GM18508 (cell line): ENCODE measurements around the gene VPS45.
"Not testable (repeated sequence)": the region's sequence is repeated elsewhere in the genome, so short reads cannot be mapped to it uniquely, and the experiment has no call there.

Source experiments
- ATAC-seq: cut with Tn5 transposase; IDR thresholded peaks from one replicate; pipeline ENCODE4 v1.9.1; 2021; ENCODE audit warnings: moderate number of reproducible peaks; ENCODE audit not compliant: insufficient read depth, unreplicated experiment

The VPS45 gene

GRCh38 chr1:150121236-150121862, 53.8 kb downstream of the VPS45 start:
- no peak for ATAC-seq

DNA sequence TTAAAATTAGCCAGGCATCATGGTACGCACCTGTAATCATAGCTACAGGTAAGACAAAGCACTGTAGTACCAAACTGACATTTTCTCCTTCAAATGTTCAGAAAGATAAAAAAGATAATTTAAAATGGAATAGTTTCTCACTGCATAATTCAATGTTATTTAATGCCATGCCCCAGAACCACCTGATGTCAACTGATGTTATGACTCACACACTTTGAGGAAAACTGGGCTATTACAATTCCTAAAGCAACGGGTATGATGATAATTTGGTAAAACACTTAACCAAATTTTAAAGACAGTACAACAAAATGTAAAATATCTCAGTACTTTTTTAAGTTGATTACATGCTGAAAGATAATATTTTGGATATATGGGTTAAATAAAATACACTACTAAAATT, 59.2 kb downstream of the VPS45 start:
- ATAC-seq = no peak

- no peak for ATAC-seq
These were observed 59.9 kb downstream of the VPS45 start for GRCh38 chr1:150127464-150127863.

- no peak for ATAC-seq
These were observed 60.3 kb downstream of the VPS45 start for GRCh38 chr1:150127868-150128267.

DNA sequence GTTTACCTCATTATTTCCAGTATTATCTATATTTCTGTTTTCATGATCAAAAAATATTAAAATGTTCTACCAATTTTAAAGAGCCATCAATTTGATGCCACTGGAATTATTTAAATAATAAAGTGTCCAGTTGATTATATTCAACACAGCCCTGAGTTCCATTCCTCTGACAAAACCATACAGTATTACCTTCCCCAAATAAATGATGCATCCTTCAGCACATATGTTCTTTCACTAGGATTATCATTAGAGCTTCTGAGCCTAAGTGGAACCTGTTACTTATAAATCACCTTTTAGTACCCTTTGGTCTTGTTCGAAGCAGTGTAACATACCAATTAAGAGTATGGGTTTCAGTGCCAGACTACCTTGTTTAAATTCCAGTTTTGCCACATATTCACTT, 64.8 kb downstream of the VPS45 start:
- ATAC-seq = no peak

GRCh38 chr1:150134537-150134936, 67.0 kb downstream of the VPS45 start:
- ATAC-seq = no peak

DNA sequence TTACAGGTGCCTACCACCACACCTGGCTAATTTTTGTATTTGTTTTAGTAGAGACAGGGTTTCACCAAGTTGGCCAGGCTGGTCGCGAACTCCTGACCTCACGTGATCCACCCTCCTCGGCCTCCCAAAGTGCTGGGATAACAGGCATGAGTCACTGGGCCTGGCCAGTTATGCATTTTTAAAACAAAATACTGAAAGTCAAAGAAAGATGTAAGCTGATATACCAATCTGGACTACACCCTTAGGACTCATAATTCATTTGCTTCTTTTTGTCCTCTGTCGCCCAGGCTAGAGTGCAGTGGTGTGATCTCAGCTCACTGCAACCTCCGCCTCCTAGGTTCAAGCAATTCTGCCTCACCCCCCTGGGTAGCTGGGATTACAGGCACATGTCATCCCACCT, 67.8 kb downstream of the VPS45 start:
- ATAC-seq = not testable (repeated sequence)

- ATAC-seq = no peak
These were observed 70.5 kb downstream of the VPS45 start for GRCh38 chr1:150138044-150138443.

DNA sequence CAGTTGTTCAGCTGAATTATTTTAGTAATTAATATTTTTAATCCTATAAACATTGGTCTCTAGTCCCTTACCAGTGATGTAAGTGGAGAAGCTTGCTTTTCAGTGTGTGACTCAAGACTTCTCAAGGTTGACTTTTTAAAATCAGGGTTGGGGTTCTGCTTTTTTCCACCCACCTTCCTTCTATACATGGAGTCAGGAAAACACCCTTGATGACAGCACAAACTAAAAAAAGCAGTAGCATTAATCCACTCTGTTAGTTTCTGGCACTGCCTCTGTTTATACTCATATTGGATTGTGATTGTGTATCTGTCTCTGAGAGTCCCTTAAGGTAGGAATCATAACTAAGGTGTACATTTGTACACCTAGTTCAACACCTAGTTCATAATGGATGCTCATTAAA, 73.9 kb downstream of the VPS45 start:
- no peak for ATAC-seq

GRCh38 chr1:150142083-150142482, 74.5 kb downstream of the VPS45 start:
- no peak for ATAC-seq

GRCh38 chr1:150144606-150145005, 77.0 kb downstream of the VPS45 start:
- ATAC-seq = no peak

DNA sequence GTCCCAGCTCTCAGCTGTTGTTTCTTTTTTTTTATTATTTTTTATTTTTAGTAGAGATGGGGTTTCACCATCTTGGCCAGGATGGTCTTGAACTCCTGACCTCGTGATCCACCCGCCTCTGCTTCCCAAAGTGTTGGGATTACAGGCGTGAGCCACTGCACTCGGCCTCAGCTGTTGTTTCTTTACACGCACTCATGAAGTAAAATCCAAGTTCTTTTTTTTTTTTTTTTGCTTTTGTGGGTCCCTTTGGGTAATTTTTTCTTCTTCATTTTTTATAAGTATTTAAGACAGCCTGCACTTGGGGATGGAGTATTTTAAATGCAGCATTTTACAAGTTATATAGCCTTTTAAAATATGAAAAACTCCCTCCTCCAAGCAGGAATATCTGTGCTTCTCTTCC, 78.4 kb downstream of the VPS45 start:
- ATAC-seq = not testable (repeated sequence)

DNA sequence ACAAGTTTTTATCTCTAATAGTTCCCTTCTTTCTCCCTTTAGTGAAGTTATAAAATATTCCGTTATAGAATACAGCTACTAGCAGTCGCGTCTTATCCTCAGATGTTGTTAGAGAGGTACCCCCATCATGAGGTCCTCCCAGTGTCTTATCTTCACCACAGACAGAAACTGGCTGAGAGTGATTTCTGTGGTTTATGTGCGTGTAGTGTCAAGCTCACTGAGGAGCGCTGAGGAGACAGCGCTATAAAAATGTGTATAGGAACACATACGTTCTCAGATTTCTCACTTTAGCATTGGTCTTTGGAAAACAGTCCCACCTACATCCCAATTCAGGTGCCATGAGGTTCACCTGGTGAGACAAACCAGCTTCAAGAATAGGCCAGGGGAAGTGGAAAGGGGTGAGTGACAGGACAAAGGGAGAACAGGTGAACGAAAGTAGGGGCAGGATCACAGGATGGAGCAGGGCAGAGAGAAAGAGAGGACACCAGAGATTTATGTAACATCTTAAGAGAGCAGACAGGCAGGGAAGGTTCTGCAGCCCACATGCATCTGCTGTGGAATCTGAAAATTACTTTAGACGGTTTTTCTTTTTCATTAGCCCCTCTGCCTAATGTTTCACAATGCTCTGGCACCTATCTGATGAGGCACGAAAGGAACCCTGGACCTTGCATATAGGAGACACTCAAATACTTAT, 79.4 kb downstream of the VPS45 start:
- no peak for ATAC-seq

- ATAC-seq = no peak
These were observed 81.3 kb downstream of the VPS45 start for GRCh38 chr1:150148837-150149270.

GRCh38 chr1:150149271-150150132, 81.9 kb downstream of the VPS45 start, which contains the start of gene PLEKHO1:
Gene PLEKHO1, plus strand, starts transcription at chr1:150149916. Its CDS starts 342 bp downstream, at chr1:150150258.
- ATAC-seq = no peak

- ATAC-seq = no peak
These were observed 82.8 kb downstream of the VPS45 start for GRCh38 chr1:150150133-150151021.

DNA sequence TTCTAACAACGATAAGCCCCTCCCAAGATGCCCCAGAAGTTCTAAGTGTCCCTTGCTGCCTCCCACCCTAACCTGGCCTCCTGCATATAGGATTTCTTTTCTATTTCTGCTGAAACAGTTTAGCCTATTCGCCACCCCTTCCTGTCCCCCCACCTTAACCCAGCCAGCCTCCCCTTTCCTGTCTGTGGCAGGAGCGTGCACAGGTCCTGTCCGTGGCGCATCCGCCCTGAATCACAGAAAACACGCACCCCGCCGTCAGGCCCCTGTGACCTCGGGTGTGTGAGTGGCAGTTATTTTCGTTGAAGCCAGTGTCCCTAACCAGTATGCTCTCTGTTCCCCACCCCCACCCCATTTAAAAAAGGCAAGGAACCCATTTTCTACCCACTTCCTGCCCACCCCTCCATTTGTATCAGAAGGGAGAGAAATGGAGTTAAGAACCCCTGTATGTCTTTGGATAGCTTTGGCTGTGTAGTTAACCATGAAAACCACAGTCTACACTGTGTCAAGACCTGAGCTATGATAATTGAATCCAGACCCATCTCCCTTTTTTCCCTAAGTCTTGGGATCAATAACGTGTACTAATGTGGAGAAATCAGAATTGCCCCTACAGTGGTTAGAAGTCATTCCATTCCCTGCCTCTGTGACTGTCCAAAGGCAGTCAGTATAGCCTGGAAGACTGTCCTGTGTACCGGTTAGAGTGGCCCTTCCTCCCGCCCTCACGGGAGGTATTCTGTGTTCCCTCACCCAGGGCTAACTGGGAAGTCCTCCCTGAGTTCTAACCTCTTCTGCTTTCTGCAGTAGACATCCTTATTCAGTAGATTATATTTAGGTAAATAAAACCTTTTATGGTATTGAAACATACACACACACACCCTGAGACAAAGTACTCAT, 84.0 kb downstream of the VPS45 start:
- no peak for ATAC-seq

DNA sequence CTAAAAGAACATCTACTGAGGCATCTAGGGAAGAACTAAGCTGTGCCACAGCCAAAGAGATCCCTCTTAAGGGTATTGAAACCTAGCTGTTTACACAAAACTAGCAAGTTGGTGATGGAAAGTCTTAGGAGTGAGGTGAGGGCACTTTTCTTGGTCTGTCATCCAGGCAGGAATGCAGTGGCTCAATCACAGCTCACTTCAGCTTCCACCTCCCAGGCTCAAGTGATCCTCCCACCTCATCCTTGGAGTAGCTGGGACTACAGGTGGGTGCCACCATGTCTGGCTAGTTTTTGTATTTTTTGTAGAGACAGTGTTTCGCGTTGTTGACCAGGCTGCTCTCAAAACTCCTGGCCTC, 84.6 kb downstream of the VPS45 start:
- ATAC-seq = no peak

- no peak for ATAC-seq
These were observed 85.3 kb downstream of the VPS45 start for GRCh38 chr1:150152772-150153456.
